DMS79 (cell line): ENCODE data around the gene RAD51B.
"Not testable (repeated sequence)": the region's sequence is repeated elsewhere in the genome, so short reads cannot be mapped to it uniquely, and the experiment has no call there.

ENCODE experiments used
- DNase-seq: peaks from one replicate; lab custom pipeline; 2025; lab: John Stamatoyannopoulos, UW

The RAD51B gene

GRCh38 chr14:68174446-68174845 is 354.9 kb downstream of the RAD51B start:
- no peak for DNase-seq

- no peak for DNase-seq
These were observed 357.1 kb downstream of the RAD51B start for GRCh38 chr14:68176687-68177086.

GRCh38 chr14:68177728-68178127 is 358.1 kb downstream of the RAD51B start:
- DNase-seq, result no peak

GRCh38 chr14:68178282-68178681 is 358.7 kb downstream of the RAD51B start:
- no peak for DNase-seq

- DNase-seq, result no peak
These were observed 362.1 kb downstream of the RAD51B start for GRCh38 chr14:68181519-68182326.

- no peak for DNase-seq
These were observed 362.9 kb downstream of the RAD51B start for GRCh38 chr14:68182492-68182891.

- not testable (repeated sequence) for DNase-seq
These were observed 367.1 kb downstream of the RAD51B start for GRCh38 chr14:68186500-68187276.

GRCh38 chr14:68188174-68188573 is 368.6 kb downstream of the RAD51B start:
- no peak for DNase-seq

- no peak for DNase-seq
These were observed 370.5 kb downstream of the RAD51B start for GRCh38 chr14:68190032-68190431.

- DNase-seq, result peak; percentile 99
These were observed 372.2 kb downstream of the RAD51B start for GRCh38 chr14:68191567-68192321.

- no peak for DNase-seq
These were observed 373.4 kb downstream of the RAD51B start for GRCh38 chr14:68192935-68193334.

- DNase-seq, result no peak
These were observed 374.5 kb downstream of the RAD51B start for GRCh38 chr14:68193970-68194681.

- peak; percentile 12 for DNase-seq
These were observed 375.5 kb downstream of the RAD51B start for GRCh38 chr14:68195126-68195525.

GRCh38 chr14:68198713-68199495 is 379.3 kb downstream of the RAD51B start:
- no peak for DNase-seq

GRCh38 chr14:68199554-68200151 is 380.1 kb downstream of the RAD51B start:
- no peak for DNase-seq

- DNase-seq, result no peak
These were observed 384.3 kb downstream of the RAD51B start for GRCh38 chr14:68203871-68204270.

GRCh38 chr14:68208218-68208617 is 388.6 kb downstream of the RAD51B start:
- no peak for DNase-seq

GRCh38 chr14:68208626-68209317 is 389.2 kb downstream of the RAD51B start:
- no peak for DNase-seq

GRCh38 chr14:68210729-68211299 is 391.2 kb downstream of the RAD51B start:
- no peak for DNase-seq

GRCh38 chr14:68211421-68211820 is 391.8 kb downstream of the RAD51B start:
- DNase-seq, result no peak
